ENCODE results near the gene RTN4R. TPM values are rescaled to one million over a fixed set of nuclear protein-coding genes. Genes with fewer than 3 reads are reported as not detected.
"Not testable (repeated sequence)": the region's sequence is repeated elsewhere in the genome, so short reads cannot be mapped to it uniquely, and the experiment has no call there.

RTN4R gene
- total RNA-seq, 1 experiment from 2014 or later: 19.0 TPM

GRCh38 chr22:20279662-20280134, 11.6 kb upstream of the RTN4R start:
- RAD21 ChIA-PET (ENCODE audit: low non-redundant PET in 1 of 2, low total read pairs in 2 of 2, uncharacterized antibody in 2 of 2, unreplicated experiment in 2 of 2): no interaction called here
- Histone ChIP-seq H4K20me1 (ENCODE audit: insufficient read depth) (no peaks in the 10 kb centered on the region), H3K9me3 (ENCODE audit: control insufficient read depth in 1 of 2, insufficient read depth in 1 of 2, low read depth in 1 of 2, low read length in 2 of 2) (no peaks in the 10 kb centered on the region), H3K36me3 (ENCODE audit: control insufficient read depth in 1 of 2, insufficient read depth in 2 of 2, low read length in 2 of 2) (no peaks in the 10 kb centered on the region), H3K4me3 (replicated peaks in 1 of 2; ENCODE audit: low read depth in 1 of 2, low read length in 2 of 2) (no peak overlapping the region), H3K4me2 (ENCODE audit: low read length) (no peak overlapping the region), H3K9ac (ENCODE audit: low read length) (no peak overlapping the region), H3K27me3 (ENCODE audit: insufficient read depth, low read length) (no peaks in the 10 kb centered on the region), H3K27ac (ENCODE audit: low read depth, low read length) (no peak overlapping the region), H3K79me2 (ENCODE audit: insufficient read depth, low read length) (no peaks in the 10 kb centered on the region), H2AFZ (ENCODE audit: low read depth, low read length, poor library complexity, severe bottlenecking) (no peak overlapping the region), H3K9me2 (ENCODE audit: insufficient read depth) (no peaks in the 10 kb centered on the region), H3K4me1 (ENCODE audit: control insufficient read depth in 1 of 2, insufficient read depth in 2 of 2, low read length in 2 of 2) (peaks cover 0 to 6% of the 10 kb centered on the region in 2 experiments; a peak in 2 of 4 replicates)
- CTCF ChIA-PET: no interaction called here
- peak; percentile 73 for ATAC-seq
- POLR2A ChIA-PET: no interaction called here
- TF ChIP-seq MAX (IDR thresholded peaks at IDR 0.05) (no peak), EZH2phosphoT487 (IDR thresholded peaks at IDR 0.05; ENCODE audit: borderline replicate concordance) (no peak), ZFX (IDR thresholded peaks at IDR 0.05) (no peak)
- BruUV-seq (replicated peaks): no TSS peak
- no peak for DNase-seq (ENCODE audit: low read depth, low spot score)
- intact Hi-C loops (cut with micrococcal nuclease): no loop called here

- H3K36me3 ChIP-seq (ENCODE audit: control insufficient read depth in 1 of 2, insufficient read depth in 2 of 2, low read length in 2 of 2); H3K27ac ChIP-seq (ENCODE audit: low read depth, low read length); H3K9me3 ChIP-seq (ENCODE audit: control insufficient read depth in 1 of 2, insufficient read depth in 1 of 2, low read depth in 1 of 2, low read length in 2 of 2); H3K9ac ChIP-seq (ENCODE audit: low read length); H3K4me3 ChIP-seq (replicated peaks in 1 of 2; ENCODE audit: low read depth in 1 of 2, low read length in 2 of 2); POLR2A ChIA-PET; H4K20me1 ChIP-seq (ENCODE audit: insufficient read depth); H3K27me3 ChIP-seq (ENCODE audit: insufficient read depth, low read length); H2AFZ ChIP-seq (ENCODE audit: low read depth, low read length, poor library complexity, severe bottlenecking); RAD21 ChIA-PET (ENCODE audit: low non-redundant PET in 1 of 2, low total read pairs in 2 of 2, uncharacterized antibody in 2 of 2, unreplicated experiment in 2 of 2); CTCF ChIA-PET; DNase-seq (ENCODE audit: low read depth, low spot score); H3K9me2 ChIP-seq (ENCODE audit: insufficient read depth); H3K79me2 ChIP-seq (ENCODE audit: insufficient read depth, low read length); H3K4me1 ChIP-seq (ENCODE audit: control insufficient read depth in 1 of 2, insufficient read depth in 2 of 2, low read length in 2 of 2); intact Hi-C loops (cut with micrococcal nuclease); H3K4me2 ChIP-seq (ENCODE audit: low read length); ATAC-seq; BruUV-seq (replicated peaks): not testable (repeated sequence)
Measured at GRCh38 chr22:20278726-20279490, 10.8 kb upstream of the RTN4R start.

GRCh38 chr22:20277936-20278635, 10.0 kb upstream of the RTN4R start:
- H3K27ac ChIP-seq (ENCODE audit: low read depth, low read length); H3K4me3 ChIP-seq (replicated peaks in 1 of 2; ENCODE audit: low read depth in 1 of 2, low read length in 2 of 2); H3K36me3 ChIP-seq (ENCODE audit: control insufficient read depth in 1 of 2, insufficient read depth in 2 of 2, low read length in 2 of 2); H3K9me2 ChIP-seq (ENCODE audit: insufficient read depth); CTCF ChIA-PET; H3K9me3 ChIP-seq (ENCODE audit: control insufficient read depth in 1 of 2, insufficient read depth in 1 of 2, low read depth in 1 of 2, low read length in 2 of 2); H3K4me1 ChIP-seq (ENCODE audit: control insufficient read depth in 1 of 2, insufficient read depth in 2 of 2, low read length in 2 of 2); H3K4me2 ChIP-seq (ENCODE audit: low read length); H4K20me1 ChIP-seq (ENCODE audit: insufficient read depth); intact Hi-C loops (cut with micrococcal nuclease); POLR2A ChIA-PET; H3K27me3 ChIP-seq (ENCODE audit: insufficient read depth, low read length); H3K79me2 ChIP-seq (ENCODE audit: insufficient read depth, low read length); H3K9ac ChIP-seq (ENCODE audit: low read length); BruUV-seq (replicated peaks); RAD21 ChIA-PET (ENCODE audit: low non-redundant PET in 1 of 2, low total read pairs in 2 of 2, uncharacterized antibody in 2 of 2, unreplicated experiment in 2 of 2); H2AFZ ChIP-seq (ENCODE audit: low read depth, low read length, poor library complexity, severe bottlenecking); ATAC-seq; DNase-seq (ENCODE audit: low read depth, low spot score): not testable (repeated sequence)

All from HCT116 (cell line).